ENCODE results near the gene AMT.
A peak's percentile ranks its signal among the peaks of the same experiment; 100 is the strongest.

Gene AMT

DNA sequence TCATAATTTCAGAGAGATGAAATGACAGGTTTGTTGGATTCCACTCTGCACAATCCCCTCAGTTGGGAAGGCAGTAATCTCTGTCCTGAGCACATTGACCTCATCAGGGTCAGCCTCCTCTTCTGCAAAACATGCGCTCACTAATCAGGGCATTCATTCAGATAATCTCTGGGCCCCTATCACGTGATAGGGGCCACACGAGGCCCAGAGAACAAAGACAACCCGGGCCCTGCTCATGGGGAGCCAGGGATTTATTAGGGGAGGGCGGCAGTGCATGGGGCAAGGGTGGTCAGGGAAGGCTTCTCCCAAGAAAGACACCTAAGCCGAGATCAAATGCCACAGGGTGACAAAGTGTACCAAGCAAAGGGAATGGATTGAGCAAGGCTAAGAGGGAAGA is 8.9 kb downstream of the AMT start:
- ChIA-PET CTCF (interaction anchor here (1.8 kb wide), 1 partner anchor 73 kb away, joined by 7 read pairs; the partner anchor contains the start of gene USP4), POLR2A (no interaction called here)
- Histone ChIP-seq H3K4me3 (ENCODE audit: control insufficient read depth in 1 of 7, extremely low read depth in 1 of 7, insufficient read depth in 4 of 7, low read depth in 2 of 7, low read length in 6 of 7) (peak overlapping the region in 6 of 7 experiments; percentile 72 to 93 (median 90)), H3K27me3 (replicated peaks in 2 of 5; ENCODE audit: control insufficient read depth in 4 of 5, insufficient read depth in 5 of 5, low read length in 4 of 5) (no peaks in the 10 kb centered on the region), H3K27ac (ENCODE audit: insufficient read depth in 1 of 2, low read depth in 1 of 2, low read length in 2 of 2, poor library complexity in 1 of 2, severe bottlenecking in 2 of 2) (peak overlapping the region; percentile 34 to 94), H3K36me3 (ENCODE audit: control insufficient read depth in 4 of 4, insufficient read depth in 4 of 4, low read length in 3 of 4) (peaks cover 0 to 16% (median 3%) of the 10 kb centered on the region in 4 experiments), H3K4me1 (ENCODE audit: control extremely low read depth in 1 of 4, control insufficient read depth in 4 of 4, insufficient read depth in 4 of 4, low read length in 3 of 4) (peaks cover 44 to 68% (median 60%) of the 10 kb centered on the region in 4 experiments), H3K9me3 (ENCODE audit: control extremely low read depth in 1 of 5, control insufficient read depth in 4 of 5, insufficient read depth in 2 of 5, low read depth in 1 of 5, low read length in 4 of 5) (no peaks in the 10 kb centered on the region)
- WGBS (ENCODE audit: insufficient coverage), result 96% methylated on average over 6 of the region's 6 CpGs
- no peak for DNase-seq

GRCh38 chr3:49412632-49413337 is 9.5 kb downstream of the AMT start:
- Histone ChIP-seq H3K4me1 (ENCODE audit: control extremely low read depth in 1 of 4, control insufficient read depth in 4 of 4, insufficient read depth in 4 of 4, low read length in 3 of 4) (peaks cover 44 to 71% (median 58%) of the 10 kb centered on the region in 4 experiments), H3K27me3 (replicated peaks in 2 of 5; ENCODE audit: control insufficient read depth in 4 of 5, insufficient read depth in 5 of 5, low read length in 4 of 5) (no peaks in the 10 kb centered on the region), H3K27ac (ENCODE audit: insufficient read depth in 1 of 2, low read depth in 1 of 2, low read length in 2 of 2, poor library complexity in 1 of 2, severe bottlenecking in 2 of 2) (peak overlapping the region; percentile 86 to 94), H3K9me3 (ENCODE audit: control extremely low read depth in 1 of 5, control insufficient read depth in 4 of 5, insufficient read depth in 2 of 5, low read depth in 1 of 5, low read length in 4 of 5) (no peaks in the 10 kb centered on the region), H3K4me3 (ENCODE audit: control insufficient read depth in 1 of 7, extremely low read depth in 1 of 7, insufficient read depth in 4 of 7, low read depth in 2 of 7, low read length in 6 of 7) (peak overlapping the region; percentile 72 to 93 (median 89)), H3K36me3 (ENCODE audit: control insufficient read depth in 4 of 4, insufficient read depth in 4 of 4, low read length in 3 of 4) (peaks cover 0 to 14% (median 3%) of the 10 kb centered on the region in 4 experiments)
- DNase-seq, result no peak
- 58% methylated on average over 10 of the region's 16 CpGs for WGBS (ENCODE audit: insufficient coverage)
- CTCF ChIA-PET, result interaction anchor here (1.4 to 1.8 kb wide), 2 partner anchors 12 to 73 kb away, joined by 3 to 7 read pairs; partner anchors contain the start of gene USP4
- POLR2A ChIA-PET, result interaction anchor here (0.7 to 2.1 kb wide), 4 partner anchors 16 to 73 kb away, joined by 5 to 17 read pairs (median 6); partner anchors contain the start of genes GPX1, NICN1 and USP4

DNA sequence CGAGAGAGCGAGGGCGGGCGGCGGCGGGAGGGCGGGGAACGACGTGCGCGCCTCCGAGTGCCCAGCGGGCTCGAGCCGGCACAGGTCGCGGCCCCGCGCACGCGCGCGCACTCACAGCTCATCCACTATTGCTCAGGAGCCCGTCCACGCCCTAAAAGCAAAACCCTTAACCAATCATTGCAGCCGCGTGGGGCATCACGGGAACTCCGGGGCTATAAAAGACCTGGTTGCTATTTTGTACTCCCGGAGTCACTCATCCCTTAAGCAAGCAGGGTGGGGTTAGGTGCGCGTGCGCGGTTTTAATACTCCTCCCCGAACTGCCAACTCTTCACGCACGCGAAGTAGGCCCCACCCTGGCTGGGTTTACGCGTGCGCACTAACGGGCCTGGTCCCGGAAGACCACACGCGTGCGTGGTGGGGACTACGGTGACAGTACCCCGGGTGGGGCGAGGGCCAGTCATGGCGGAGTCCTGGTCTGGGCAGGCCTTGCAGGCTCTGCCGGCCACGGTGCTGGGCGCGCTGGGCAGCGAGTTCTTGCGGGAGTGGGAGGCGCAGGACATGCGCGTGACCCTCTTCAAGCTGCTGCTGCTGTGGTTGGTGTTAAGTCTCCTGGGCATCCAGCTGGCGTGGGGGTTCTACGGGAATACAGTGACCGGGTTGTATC is 10.2 kb downstream of the AMT start, which contains the start of the genes RHOA and TCTA:
Gene RHOA (minus strand): TSS at position 9 of the 664 bp plus-strand sequence. CDS start 36,387 bp downstream, outside the sequence.
Gene TCTA (plus strand): TSS at position 456 of the 664 bp plus-strand sequence. CDS start 4 bp downstream, at position 460.
- CTCF ChIA-PET, result interaction anchor here (1.4 kb wide), 1 partner anchor 11 kb away, joined by 3 read pairs; no protein-coding TSS in a partner anchor
- H3K9me3 ChIP-seq (ENCODE audit: control extremely low read depth in 1 of 5, control insufficient read depth in 4 of 5, insufficient read depth in 2 of 5, low read depth in 1 of 5, low read length in 4 of 5), result no peaks in the 10 kb centered on the region
- H3K4me3 ChIP-seq (ENCODE audit: control insufficient read depth in 1 of 7, extremely low read depth in 1 of 7, insufficient read depth in 4 of 7, low read depth in 2 of 7, low read length in 6 of 7), result peak within 1 kb of the TSS; percentile 72 to 97 (median 92)
- WGBS (ENCODE audit: insufficient coverage), result 0% methylated on average over 49 of the region's 62 CpGs
- POLR2A ChIA-PET, result interaction anchor here (0.7 to 2.1 kb wide), 5 partner anchors 17 to 86 kb away, joined by 3 to 17 read pairs (median 5); partner anchors contain the start of genes GPX1, NICN1 and USP4
- H3K36me3 ChIP-seq (ENCODE audit: control insufficient read depth in 4 of 4, insufficient read depth in 4 of 4, low read length in 3 of 4), result peaks cover 0 to 8% (median 3%) of the 10 kb centered on the region in 4 experiments
- H3K27me3 ChIP-seq (replicated peaks in 2 of 5; ENCODE audit: control insufficient read depth in 4 of 5, insufficient read depth in 5 of 5, low read length in 4 of 5), result no peaks in the 10 kb centered on the region
- DNase-seq, result peak; percentile 100
- H3K27ac ChIP-seq (ENCODE audit: insufficient read depth in 1 of 2, low read depth in 1 of 2, low read length in 2 of 2, poor library complexity in 1 of 2, severe bottlenecking in 2 of 2), result peak within 1 kb of the TSS; percentile 91 to 96
- H3K4me1 ChIP-seq (ENCODE audit: control extremely low read depth in 1 of 4, control insufficient read depth in 4 of 4, insufficient read depth in 4 of 4, low read length in 3 of 4), result peaks cover 42 to 71% (median 58%) of the 10 kb centered on the region in 4 experiments

GRCh38 chr3:49411535-49411967 is 10.7 kb downstream of the AMT start:
- Histone ChIP-seq H3K4me1 (ENCODE audit: control extremely low read depth in 1 of 4, control insufficient read depth in 4 of 4, insufficient read depth in 4 of 4, low read length in 3 of 4) (peaks cover 36 to 71% (median 58%) of the 10 kb centered on the region in 4 experiments), H3K27ac (ENCODE audit: insufficient read depth in 1 of 2, low read depth in 1 of 2, low read length in 2 of 2, poor library complexity in 1 of 2, severe bottlenecking in 2 of 2) (peak overlapping the region; percentile 91 to 96), H3K4me3 (ENCODE audit: control insufficient read depth in 1 of 7, extremely low read depth in 1 of 7, insufficient read depth in 4 of 7, low read depth in 2 of 7, low read length in 6 of 7) (peak overlapping the region; percentile 72 to 97 (median 92)), H3K27me3 (replicated peaks in 2 of 5; ENCODE audit: control insufficient read depth in 4 of 5, insufficient read depth in 5 of 5, low read length in 4 of 5) (no peaks in the 10 kb centered on the region), H3K36me3 (ENCODE audit: control insufficient read depth in 4 of 4, insufficient read depth in 4 of 4, low read length in 3 of 4) (peaks cover 0 to 9% (median 3%) of the 10 kb centered on the region in 4 experiments), H3K9me3 (ENCODE audit: control extremely low read depth in 1 of 5, control insufficient read depth in 4 of 5, insufficient read depth in 2 of 5, low read depth in 1 of 5, low read length in 4 of 5) (no peaks in the 10 kb centered on the region)
- ChIA-PET POLR2A (interaction anchor here (0.7 to 2.1 kb wide), 4 partner anchors 18 to 86 kb away, joined by 3 to 17 read pairs (median 6); partner anchors contain the start of genes GPX1, NICN1 and USP4), CTCF (interaction anchor here (1.4 kb wide), 1 partner anchor 11 kb away, joined by 3 read pairs; no protein-coding TSS in a partner anchor)
- DNase-seq, result no peak
- under 1% methylated on average over 55 of the region's 59 CpGs for WGBS (ENCODE audit: insufficient coverage)

- peaks cover 0 to 9% (median 4%) of the 10 kb centered on the region in 4 experiments for H3K36me3 ChIP-seq (ENCODE audit: control insufficient read depth in 4 of 4, insufficient read depth in 4 of 4, low read length in 3 of 4)
- peak in 2 of 3 donors; percentile 62 to 71 for DNase-seq
- no peaks in the 10 kb centered on the region for H3K27me3 ChIP-seq (replicated peaks in 2 of 5; ENCODE audit: control insufficient read depth in 4 of 5, insufficient read depth in 5 of 5, low read length in 4 of 5)
- peaks cover 33 to 69% (median 56%) of the 10 kb centered on the region in 4 experiments for H3K4me1 ChIP-seq (ENCODE audit: control extremely low read depth in 1 of 4, control insufficient read depth in 4 of 4, insufficient read depth in 4 of 4, low read length in 3 of 4)
- H3K4me3 ChIP-seq (ENCODE audit: control insufficient read depth in 1 of 7, extremely low read depth in 1 of 7, insufficient read depth in 4 of 7, low read depth in 2 of 7, low read length in 6 of 7), result peak overlapping the region; percentile 72 to 97 (median 92)
- under 1% methylated on average over 30 of the region's 33 CpGs for WGBS (ENCODE audit: insufficient coverage)
- ChIA-PET POLR2A (interaction anchor here (1.3 to 2.1 kb wide), 3 partner anchors 18 to 71 kb away, joined by 5 to 17 read pairs (median 6); partner anchors contain the start of genes GPX1, NICN1 and USP4), CTCF (no interaction called here)
- no peaks in the 10 kb centered on the region for H3K9me3 ChIP-seq (ENCODE audit: control extremely low read depth in 1 of 5, control insufficient read depth in 4 of 5, insufficient read depth in 2 of 5, low read depth in 1 of 5, low read length in 4 of 5)
- peak overlapping the region; percentile 91 to 96 for H3K27ac ChIP-seq (ENCODE audit: insufficient read depth in 1 of 2, low read depth in 1 of 2, low read length in 2 of 2, poor library complexity in 1 of 2, severe bottlenecking in 2 of 2)
Measured at GRCh38 chr3:49410846-49411534, 11.3 kb downstream of the AMT start.

Measured in common myeloid progenitor, CD34-positive (primary cell).